GM19240 (cell line): ENCODE data around the gene LDLRAD4.
"Not testable (repeated sequence)": the region's sequence is repeated elsewhere in the genome, so short reads cannot be mapped to it uniquely, and the experiment has no call there.

ENCODE experiments used
- DNase-seq: peaks from one replicate; pipeline ENCODE4 v3.0.0; 2011; ENCODE audit warnings: low spot score; ENCODE audit not compliant: insufficient read length

The LDLRAD4 gene

DNA sequence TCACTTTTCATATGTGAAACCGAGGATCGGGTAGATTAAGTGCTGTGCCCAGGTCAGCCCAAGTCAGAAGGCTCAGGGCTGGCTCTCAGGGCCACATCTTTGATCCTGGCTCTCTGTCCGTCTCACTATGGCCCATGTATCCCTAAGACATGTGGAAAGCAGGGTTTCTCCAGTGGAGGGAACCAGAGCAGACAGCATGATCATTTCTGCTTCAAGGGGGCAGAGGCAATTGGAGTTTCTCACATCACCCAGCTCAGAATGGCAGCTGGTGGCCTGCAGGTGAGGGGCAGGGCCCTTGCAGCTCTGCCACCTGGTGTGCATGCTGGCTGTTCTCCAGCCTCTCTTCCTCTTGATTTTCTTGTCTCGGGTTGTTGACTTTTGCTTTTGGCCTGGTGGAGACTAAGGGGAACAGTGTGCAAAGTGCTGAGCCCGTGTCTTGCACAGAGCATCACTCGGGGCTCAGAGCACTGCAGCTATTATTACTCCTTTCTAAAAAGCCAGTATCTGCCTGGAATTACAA, 27.0 kb downstream of the LDLRAD4 start:
- DNase-seq = no peak

DNA sequence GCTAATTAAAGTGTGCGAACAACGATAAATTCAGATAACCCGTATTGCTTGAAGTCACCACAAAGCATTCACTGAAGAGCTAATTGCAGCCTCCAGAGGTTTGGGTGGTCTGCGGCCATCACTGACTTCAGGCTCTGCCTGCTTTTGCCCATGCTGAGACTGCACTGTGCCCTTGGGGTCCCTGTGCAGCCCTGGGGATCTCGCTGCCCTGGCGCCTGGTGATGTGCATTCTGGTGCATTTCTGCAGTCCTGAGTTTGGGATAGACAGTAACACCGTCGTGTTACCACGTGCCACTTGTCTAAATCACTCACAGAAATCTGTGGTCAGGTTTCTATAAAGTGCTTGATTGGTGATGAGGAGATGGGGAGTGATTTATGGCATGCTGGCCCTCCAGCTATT, 27.6 kb downstream of the LDLRAD4 start:
- DNase-seq = no peak

DNA sequence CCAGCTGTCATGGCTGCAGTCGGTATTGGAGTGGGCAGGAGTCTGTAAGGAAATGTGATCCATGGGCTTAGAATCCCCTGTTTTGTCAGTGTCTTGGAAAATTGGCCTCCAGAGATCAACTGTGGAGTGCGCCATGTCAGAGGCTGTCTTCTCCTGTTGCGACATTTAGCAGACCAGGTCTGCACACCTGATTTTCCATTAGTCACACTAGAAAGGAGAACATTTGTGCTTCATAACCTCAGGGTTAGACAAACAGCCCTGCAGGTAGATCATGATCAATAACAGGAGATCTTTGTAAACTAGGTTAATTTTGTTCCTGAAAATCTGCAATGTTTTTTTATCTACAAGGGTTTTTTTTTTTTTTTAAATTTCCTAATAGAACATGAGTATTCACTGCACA, 28.0 kb downstream of the LDLRAD4 start:
- no peak for DNase-seq

GRCh38 chr18:13247506-13247905, 28.9 kb downstream of the LDLRAD4 start:
- no peak for DNase-seq

DNA sequence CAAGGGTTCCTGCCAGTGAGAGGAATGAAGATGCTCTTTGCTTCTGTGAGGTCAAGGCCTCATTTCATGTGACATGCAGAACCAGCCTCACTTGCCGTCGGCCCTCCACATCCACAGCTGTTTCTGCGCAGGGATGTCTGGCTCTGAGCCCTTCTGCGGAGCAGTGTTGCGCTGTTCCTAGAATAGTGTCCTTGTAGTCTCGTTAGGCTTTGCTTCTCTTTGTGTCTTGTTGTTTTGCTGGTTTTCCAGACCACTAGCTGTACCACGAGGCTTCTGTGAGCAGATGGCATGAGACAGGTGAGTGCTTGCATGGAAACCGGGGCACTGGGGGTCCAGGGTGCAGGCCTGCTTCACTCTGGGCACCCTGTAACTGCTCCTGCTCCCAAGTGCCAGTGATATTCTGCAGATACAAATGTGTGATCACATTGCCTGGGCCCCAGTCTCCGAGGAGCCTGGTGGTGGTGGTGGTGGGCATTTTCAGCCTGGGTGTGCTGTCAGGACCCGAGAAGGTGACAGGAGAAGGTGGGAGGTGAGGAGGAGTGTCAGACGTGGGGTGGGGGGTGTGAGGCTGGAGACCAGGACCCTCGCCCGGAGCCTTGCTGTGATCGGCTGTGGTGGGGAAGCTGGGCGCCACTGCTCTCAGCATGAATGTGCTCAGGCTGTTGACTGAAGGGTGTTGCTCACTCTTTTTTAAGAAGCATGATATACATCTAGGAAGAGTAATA, 34.3 kb downstream of the LDLRAD4 start:
- DNase-seq = no peak

DNA sequence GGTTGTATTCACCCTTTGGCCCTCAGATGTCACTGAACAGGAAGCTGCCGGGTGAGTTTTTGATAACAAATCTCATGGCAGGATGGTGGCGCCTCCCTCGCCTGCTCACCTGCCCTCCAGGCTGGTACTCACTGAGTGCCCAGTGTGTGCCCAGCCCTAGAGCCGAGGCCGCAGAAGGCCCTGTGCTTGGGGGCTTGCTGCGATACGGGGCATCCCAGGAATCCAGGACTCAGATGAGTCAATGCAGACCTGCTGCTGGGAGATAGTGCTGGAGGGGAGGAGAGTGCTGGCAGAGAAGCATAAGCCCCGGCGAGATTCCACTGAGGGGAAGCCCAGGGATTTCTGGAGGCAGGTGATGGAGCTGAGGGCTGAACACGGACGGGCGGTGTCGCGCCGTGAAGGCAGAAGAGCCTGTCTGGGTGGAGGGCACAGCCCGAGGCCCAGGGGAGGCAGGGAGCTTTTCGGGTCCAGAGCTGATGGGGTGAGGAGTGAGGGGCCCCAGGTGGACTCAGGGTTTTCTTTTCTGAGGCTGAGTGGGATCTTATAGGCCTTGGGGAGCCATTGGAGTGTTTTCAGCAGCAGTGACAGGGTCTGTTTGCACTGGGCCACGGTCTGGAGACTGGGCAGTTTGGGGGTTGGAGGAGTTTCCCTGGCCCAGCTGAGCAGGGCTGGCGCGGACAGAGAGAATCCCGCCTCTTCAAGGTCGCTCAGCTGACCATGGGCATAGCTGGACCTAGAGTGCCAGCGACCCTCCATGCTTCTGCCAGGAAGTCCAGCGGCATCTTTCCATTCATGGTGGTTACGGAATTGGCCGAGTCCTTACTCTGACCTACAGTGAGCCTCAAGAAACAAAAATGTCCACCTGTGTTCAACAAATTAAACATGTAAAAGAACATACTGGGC, 35.5 kb downstream of the LDLRAD4 start:
- DNase-seq = no peak

DNA sequence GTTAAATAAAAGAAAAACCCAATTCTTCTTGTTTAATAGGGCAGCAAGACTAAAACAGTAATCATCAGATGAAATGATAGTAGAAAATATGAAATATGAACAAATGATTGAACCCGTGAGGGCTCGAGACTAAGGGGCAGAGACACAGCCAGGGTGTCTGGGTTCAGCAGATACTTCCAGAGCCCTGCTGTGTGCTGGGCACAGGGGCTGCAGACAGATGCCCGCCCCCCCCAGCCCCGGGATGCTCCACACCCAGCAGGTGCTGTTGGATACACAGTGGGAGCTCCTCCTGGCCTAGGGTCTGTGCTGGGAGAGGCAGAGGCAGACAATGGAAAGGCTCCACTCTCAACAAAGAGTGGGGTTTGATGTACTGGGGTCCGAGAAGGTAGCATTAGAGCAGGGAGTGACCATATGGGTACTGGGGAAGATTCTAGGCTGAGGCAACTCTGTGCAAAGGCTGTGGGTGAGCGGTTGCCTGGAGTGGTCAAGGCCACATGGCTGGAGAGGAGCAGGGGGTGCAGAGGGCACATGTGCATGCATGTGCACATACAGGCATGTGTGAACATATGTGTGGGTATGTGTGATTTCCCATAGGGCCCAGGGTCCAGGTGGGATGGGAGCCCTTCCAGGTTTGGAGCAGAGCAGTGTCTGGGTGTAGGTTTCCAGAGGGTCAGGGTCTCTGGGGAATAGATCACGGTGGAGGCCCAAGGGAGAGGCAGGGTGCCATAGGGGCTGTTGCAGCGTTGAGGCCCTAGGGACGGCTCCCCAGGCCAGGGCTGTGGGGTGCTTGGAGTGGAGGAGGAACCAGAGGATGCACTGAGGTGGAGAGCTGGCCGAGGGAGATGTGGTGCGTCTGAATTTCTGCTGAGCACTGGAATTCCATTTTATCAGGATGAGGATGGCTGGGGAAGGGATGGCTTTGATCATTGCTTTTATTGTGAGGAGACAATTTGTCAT, 36.7 kb downstream of the LDLRAD4 start:
- no peak for DNase-seq

DNA sequence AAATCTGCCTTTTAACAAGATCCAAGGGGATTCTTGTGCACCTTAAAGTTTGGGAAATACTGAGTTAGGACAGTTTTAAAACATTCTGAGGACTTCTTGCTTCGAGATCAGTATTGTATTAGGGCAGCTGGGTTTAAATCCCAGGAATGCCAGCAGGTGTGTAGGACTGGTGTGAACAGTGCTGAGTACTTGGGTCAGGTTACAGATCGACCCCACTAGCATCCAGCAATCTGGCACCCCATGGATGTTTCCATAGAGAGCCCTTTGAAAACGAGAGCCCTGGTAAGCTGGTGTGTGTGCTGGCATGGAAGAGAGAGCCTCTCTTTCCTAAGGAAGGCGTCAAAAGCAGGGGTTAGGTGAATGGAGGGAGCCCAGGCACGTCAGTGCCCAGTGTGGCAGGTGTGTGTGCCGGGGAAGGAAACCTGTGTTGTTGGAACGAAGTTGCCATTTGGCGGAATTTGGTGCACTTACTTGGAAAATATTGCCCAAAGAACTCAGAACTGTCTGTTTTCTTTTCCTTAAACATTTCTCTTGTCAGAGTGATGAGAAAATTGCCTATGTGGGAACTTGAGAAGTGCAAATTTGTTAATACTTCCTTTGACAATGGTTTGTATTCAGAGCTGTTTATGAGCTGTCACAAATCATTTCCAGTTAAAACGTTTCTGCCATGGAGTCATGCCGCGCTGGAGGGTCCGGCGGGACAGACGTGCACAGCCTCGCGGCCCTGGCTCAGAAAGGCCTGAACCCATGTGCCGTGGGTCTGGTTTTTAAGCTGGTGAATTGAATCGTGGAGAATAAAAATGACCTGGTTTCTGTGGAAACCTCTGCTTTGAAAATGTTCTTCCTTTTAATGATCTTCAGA, 38.1 kb downstream of the LDLRAD4 start:
- no peak for DNase-seq

- DNase-seq = no peak
Measured at GRCh38 chr18:13257361-13257980, 38.9 kb downstream of the LDLRAD4 start.

GRCh38 chr18:13258921-13259320, 40.4 kb downstream of the LDLRAD4 start:
- DNase-seq = no peak

DNA sequence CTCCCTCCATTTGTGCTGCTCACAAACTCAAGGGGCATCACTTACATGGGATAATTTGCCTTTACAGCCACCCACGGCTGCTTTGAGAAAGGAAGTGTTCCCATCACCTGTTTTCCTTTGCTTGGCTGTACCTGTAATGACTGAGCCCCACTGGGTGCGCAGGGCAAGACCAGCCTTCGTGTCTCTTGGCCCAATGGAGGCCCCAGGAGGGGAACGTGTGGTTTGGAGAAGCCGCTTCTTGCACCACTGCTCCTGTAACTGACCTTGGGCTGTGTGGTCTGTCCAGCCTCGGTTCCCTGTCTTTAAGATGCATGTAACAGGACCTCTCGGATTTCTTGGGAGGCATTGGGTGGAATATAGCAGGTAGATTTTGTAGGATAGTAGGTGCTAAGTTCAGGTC, 41.1 kb downstream of the LDLRAD4 start:
- no peak for DNase-seq

DNA sequence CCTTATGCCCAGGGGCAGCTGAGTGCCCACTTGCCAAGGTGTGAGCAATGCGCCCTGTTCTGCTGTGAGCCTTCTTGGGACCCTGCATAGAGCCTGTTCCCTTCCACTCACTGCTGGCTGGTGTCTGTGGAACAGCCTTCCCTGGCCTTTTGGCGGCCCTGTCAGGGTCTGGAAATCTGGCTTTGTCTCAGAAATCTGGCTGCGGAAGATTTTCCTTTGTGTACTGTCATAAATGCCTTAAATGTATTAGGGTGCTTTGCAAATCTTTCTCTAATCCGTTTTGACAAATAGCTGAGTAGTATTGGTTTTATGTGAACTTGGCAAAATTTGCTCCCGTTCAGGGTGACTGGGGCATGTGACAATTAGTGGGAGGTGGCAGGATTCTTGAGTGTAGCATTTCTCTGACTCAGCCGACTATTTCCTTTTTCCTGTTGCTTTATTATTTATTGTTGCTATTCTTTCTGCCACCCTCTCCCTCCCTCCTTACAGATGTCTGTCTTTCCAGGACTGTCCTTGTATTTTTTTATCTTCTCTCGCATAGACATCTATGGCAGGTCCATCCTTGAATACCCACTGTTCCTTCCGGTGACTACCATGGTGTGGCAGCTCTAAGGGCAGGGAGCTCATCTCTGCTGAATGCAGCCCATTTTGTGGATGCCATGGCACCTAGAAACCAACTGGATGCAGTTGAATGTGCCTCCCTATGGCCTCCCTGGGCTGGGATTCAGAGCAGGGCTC, 41.8 kb downstream of the LDLRAD4 start:
- DNase-seq = no peak

DNA sequence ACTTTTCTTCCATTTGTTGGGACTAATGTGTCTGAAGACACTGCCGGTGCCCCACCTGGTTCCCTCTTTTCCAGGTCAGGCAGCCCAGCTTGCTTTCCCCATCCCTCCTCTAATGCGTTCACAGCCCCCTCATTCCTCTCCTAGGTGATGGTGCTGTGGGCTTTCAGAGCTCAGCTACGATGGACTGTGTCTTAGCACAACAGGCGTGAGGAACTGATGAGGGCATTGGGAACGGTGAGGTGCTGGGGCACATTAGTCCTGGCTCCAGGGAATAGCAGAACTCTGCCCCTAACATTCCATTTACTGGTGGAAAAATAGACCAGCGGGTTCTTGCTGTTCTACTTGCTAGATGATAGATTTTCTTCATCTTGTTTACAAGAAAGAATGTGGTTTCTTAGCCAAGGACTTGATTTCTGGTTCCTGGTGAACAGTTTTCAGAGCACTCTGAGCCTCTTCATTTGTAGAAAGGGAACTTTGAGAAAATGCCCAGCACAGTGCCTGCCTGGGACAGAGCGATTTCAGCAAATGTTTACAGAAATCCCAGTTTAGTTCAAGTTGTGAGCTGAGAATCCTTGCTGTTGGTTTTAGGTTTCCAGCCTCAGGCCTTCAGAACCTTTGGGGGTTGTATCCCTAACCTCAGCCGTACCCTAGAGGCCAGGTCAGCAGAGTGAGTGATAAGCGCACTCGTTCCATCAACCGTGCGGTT, 42.5 kb downstream of the LDLRAD4 start:
- DNase-seq = no peak

GRCh38 chr18:13261661-13262357, 43.2 kb downstream of the LDLRAD4 start:
- no peak for DNase-seq

DNA sequence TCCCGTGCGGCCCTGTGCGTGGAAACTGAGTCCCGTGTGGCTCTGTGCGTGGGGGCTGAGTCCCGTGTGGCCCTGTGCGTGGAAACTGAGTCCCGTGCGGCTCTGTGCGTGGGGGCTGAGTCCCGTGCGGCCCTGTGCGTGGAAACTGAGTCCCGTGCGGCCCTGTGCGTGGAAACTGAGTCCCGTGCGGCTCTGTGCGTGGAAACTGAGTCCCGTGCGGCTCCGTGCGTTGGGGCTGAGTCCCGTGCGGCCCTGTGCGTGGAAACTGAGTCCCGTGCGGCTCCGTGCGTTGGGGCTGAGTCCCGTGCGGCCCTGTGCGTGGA, 43.8 kb downstream of the LDLRAD4 start:
- not testable (repeated sequence) for DNase-seq

DNA sequence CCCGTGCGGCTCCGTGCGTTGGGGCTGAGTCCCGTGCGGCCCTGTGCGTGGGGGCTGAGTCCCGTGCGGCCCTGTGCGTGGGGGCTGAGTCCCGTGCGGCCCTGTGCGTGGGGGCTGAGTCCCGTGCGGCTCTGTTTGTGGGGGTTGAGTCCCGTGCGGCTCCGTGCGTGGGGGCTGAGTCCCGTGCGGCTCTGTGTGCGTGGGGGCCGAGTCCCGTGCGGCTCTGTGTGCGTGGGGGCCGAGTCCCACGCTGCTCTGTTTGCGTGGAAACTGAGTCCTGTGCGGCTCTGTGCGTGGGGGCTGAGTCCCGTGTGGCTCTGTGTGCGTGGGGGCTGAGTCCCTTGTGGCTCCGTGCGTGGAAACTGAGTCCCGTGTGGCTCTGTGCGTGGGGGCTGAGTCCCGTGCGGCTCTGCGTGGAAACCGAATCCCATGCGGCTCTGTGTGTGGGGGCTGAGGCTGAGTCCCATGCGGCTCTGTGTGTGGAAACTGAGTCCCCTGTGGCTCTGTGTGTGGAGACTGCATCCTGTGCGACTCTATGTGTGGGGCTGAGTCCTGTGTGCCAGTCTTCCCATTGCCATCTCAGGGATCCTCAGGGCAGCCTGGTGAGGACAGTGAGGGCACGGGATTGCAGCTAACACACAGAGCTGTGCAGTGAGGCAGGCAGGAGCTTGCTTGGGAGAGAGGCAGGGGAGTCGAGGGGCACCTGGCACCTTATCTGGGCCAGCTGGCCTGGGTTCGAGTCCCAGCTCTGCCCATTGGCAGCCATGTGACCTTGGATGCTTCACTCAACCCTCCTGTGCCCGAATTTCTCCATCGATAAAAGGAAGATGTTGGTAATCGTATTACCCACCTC, 44.5 kb downstream of the LDLRAD4 start:
- no peak for DNase-seq
